Measurements from ENCODE around the gene ARL4C.

ARL4C gene

DNA sequence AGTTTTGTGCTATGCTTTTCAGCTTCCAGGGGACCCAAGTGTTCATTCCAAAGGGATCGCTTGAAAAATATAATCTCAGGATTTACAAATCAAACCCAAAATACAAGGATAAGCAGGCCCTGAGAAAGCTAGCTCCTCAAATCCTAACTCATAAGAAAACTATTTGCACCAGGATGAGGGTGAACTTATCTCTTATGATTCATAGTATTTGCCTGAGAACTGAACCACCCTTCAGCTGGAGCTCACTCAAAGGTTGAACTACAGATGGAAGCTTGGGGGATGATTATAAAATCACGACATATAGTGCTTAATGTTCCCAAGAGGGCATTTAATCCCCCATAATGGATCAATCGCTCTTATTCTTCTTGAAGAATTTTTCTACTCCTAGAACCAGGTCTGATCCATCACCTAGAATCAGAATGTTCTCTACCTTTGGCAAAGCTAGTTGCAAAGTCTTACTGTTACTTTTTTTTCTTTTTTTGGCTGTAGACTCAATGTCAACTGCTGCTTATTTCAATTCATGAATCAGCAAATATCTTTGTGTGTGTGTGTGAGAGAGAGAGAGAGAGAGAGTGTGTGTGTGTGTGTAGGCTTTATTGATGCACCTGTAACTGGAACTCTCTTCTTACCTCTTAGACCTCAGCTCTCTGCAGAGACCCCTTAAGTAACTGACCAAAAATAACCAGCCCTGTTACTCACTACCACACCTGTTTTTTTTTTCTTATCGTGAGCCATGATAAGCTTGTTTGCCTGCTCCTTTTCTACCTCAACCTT lies 44.8 kb downstream of the ARL4C start:
- Mint-ChIP-seq H3K36me3 (ENCODE audit: low read depth) (peaks cover 67% of the 10 kb centered on the region), H3K27me3 (ENCODE audit: low read depth) (no peaks in the 10 kb centered on the region), H3K9me3 (peaks cover 8% of the 10 kb centered on the region), H3K4me1 (ENCODE audit: low read depth) (peaks cover 80% of the 10 kb centered on the region), H3K4me3 (peak overlapping the region; percentile 90), H3K27ac (peak overlapping the region; percentile 94)

DNA sequence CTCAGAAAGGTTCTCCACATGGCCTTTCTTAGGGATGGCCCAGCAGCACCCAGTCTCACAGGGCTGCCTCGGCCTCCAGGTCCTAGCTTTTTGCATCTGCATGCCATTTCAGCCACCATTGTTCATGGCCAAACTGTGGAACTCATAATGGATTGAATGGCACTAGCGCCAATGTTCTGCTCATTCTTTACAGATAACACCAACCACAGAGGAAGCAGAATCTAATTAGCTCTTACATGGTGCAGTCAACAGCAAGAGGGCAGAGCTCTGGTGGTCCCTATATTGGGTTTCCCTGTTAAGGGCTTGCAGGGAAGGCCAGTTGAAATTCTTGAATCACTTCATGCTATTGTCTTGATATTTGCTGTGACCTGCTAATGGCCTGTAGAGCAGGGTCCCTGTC lies 45.6 kb downstream of the ARL4C start:
- H3K4me1 Mint-ChIP-seq (ENCODE audit: low read depth) = peaks cover 78% of the 10 kb centered on the region

DNA sequence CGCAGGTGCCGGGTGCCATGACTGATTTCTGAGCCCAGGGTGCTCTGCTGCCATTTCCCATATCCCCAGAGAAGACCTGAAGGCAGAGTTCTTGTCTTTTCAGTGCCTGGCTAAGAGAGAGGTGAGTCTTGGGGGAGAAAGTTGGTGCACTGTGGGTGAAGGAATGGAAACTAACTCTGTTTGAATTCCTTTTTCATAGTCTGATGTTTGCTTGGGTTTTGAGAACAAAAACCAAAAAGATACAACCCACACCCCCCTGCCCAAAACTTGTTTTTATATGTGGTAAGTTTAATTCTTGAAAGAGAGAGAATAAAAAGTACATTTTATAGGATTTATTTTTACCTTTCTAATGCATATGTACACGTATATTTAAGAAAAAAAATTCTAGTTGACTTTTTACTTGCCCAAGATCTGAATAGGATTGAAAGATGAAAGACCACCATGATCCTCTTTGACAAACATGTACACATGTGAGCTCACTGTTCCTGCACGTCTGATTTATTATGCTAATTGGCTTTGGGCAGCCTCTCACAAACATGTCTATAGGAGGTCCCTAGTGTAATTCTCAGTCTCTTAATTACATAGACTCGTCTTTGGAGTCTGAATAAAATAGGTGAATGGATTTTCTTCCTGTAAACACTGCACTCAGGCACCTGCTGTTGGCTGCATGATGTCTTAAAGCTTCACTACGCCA lies 46.3 kb downstream of the ARL4C start:
- Mint-ChIP-seq H3K4me1 (ENCODE audit: low read depth) (peaks cover 77% of the 10 kb centered on the region), H3K4me3 (peak overlapping the region; percentile 90), H3K27me3 (ENCODE audit: low read depth) (no peaks in the 10 kb centered on the region), H3K9me3 (peaks cover 10% of the 10 kb centered on the region), H3K27ac (peak overlapping the region; percentile 94), H3K36me3 (ENCODE audit: low read depth) (peaks cover 78% of the 10 kb centered on the region)

More for the DNA sequence above, 45.6 kb downstream of the ARL4C start:
- Mint-ChIP-seq H3K9me3 (peaks cover 8% of the 10 kb centered on the region), H3K27ac (peak overlapping the region; percentile 94), H3K4me3 (peak overlapping the region; percentile 90), H3K27me3 (ENCODE audit: low read depth) (no peaks in the 10 kb centered on the region), H3K36me3 (ENCODE audit: low read depth) (peaks cover 75% of the 10 kb centered on the region)

DNA sequence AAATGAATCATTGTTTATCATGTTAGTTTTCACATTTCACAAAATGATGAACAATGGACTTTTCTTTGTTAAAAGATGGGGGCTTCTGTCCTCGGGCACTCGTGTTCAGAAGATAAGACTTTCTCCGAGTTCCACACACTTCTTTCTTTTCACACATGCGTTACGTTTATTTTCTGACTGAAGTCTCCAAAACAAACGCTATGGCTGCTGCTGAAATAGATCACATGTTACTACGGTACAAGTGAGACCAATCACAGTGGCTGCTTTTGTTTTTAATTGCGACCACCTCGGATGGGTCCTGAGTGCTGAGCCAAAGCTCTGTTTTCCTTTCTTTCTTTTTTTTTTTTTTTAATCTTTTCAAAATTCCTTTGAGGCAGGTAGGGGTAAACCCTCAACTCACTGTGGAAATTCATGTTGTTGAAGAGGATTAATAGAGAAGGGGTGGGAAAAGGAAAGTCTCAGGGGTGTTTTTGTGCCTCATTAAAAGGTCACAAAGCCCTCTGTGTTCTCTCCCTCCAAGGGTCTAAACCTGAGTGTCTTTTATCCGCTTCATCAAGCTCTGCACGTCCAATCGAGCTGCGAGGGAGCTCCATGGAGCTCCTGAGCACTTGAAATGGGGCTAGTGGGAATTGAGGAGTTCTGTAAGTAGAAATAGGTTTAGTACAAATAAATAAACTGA lies 48.2 kb downstream of the ARL4C start:
- H3K36me3 Mint-ChIP-seq (ENCODE audit: low read depth) = peaks cover 82% of the 10 kb centered on the region
- H3K4me1 Mint-ChIP-seq (ENCODE audit: low read depth) = peaks cover 83% of the 10 kb centered on the region
- peak overlapping the region; percentile 59 for H3K4me3 Mint-ChIP-seq
- peak overlapping the region; percentile 98 for H3K27ac Mint-ChIP-seq
- no peaks in the 10 kb centered on the region for H3K27me3 Mint-ChIP-seq (ENCODE audit: low read depth)
- H3K9me3 Mint-ChIP-seq = peaks cover 10% of the 10 kb centered on the region

DNA sequence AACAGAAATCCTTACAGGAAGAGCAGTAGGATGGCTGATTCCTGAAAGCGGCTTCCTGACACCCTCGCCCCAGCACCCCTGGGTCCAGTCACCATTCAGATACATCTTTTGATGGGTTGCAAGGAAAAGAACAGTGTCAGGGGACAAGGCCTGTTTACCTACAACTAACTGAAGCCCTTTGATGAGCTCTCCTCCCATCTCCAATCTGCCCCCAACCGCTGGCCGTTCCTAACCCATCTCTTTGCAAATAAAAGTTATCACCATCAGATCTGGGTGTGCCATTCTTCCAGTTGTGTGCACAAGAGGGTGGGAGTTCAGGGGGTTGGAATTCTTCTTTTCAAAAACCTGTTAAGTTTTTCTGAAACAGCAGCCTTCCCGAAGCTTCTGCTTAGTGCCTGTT lies 48.9 kb downstream of the ARL4C start:
- Mint-ChIP-seq H3K36me3 (ENCODE audit: low read depth) (peaks cover 82% of the 10 kb centered on the region), H3K9me3 (peaks cover 10% of the 10 kb centered on the region), H3K4me3 (peak overlapping the region; percentile 59), H3K27me3 (ENCODE audit: low read depth) (no peaks in the 10 kb centered on the region), H3K4me1 (ENCODE audit: low read depth) (peaks cover 84% of the 10 kb centered on the region), H3K27ac (peak overlapping the region; percentile 98)

DNA sequence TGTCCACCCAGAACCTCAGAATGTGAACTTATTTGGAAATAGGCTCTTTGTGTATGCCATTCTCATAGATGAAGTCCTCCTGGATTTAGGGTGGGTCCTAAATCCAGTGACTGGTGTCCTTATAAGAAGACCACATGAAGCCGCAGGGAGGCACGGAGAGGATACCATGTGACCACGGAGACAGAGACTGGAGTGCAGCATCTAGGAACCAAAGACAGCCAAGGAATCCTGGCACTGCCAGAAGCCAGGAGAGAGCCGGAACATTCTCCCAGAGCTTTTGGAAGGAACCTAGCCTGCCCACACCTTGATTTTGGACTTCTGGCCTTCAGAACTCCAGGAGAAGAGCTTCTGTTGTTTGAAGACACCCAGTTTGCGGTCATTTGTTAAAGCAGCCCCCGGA lies 49.7 kb downstream of the ARL4C start:
- H3K27ac Mint-ChIP-seq = peak overlapping the region; percentile 98
- H3K4me3 Mint-ChIP-seq = peak overlapping the region; percentile 63
- peaks cover 83% of the 10 kb centered on the region for H3K36me3 Mint-ChIP-seq (ENCODE audit: low read depth)
- no peaks in the 10 kb centered on the region for H3K27me3 Mint-ChIP-seq (ENCODE audit: low read depth)
- peaks cover 10% of the 10 kb centered on the region for H3K9me3 Mint-ChIP-seq
- H3K4me1 Mint-ChIP-seq (ENCODE audit: low read depth) = peaks cover 85% of the 10 kb centered on the region

DNA sequence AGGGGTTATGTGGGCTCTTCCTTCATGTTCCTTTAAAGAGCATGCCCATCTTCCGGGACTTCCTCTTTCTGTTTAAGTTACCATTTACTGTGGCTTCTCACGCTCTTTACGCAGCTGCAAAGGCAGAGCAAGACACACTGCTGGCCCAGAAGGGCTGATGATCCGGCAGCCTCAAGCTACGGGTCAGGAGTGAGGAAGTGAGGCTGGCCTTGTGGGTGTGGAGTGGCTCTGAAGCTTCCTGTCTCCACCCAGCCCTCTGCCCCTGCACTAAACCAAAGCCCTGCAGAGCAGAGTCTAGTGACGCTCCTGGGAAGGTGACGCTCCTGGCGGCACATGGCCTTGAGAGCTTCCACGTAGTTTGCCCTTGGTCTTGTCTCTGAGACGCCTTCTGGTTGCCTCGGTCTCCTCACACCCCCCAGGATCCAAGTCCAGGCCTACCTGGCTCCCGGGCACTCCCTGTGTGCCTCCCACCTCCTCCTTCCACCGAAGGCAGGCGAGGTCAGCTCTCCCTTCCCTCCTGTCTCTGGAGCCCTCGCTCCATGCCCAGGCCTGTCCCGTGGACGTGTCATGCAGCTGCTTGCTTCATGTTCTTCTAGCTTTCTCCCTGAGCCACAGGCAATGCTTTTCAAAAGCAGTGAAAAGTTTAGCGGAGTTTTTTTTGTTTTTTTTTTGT lies 50.3 kb downstream of the ARL4C start:
- H3K36me3 Mint-ChIP-seq (ENCODE audit: low read depth) = peaks cover 80% of the 10 kb centered on the region
- H3K27me3 Mint-ChIP-seq (ENCODE audit: low read depth) = no peaks in the 10 kb centered on the region
- H3K9me3 Mint-ChIP-seq = peaks cover 10% of the 10 kb centered on the region
- H3K4me3 Mint-ChIP-seq = peak overlapping the region; percentile 63
- H3K27ac Mint-ChIP-seq = peak overlapping the region; percentile 98
- peaks cover 82% of the 10 kb centered on the region for H3K4me1 Mint-ChIP-seq (ENCODE audit: low read depth)

DNA sequence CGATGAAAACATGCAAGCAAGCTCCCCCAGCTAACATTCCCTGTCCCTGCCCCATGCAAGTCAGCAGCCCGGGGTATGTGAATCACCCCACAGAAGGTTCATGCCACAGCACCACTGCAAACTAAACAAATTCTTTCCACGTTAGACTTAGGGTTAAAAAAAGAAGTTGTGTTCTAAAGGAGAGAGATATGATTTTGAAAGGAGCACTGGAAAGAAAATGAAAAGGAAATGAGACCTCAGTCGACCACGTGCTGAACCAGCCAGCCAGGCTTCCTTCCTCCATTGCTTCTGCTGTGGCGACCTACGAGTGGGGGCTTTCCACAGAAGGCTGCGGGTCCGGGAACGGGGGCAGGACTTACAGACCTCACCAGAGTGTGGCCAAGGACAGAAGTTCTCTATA lies 52.0 kb downstream of the ARL4C start:
- Mint-ChIP-seq H3K4me1 (ENCODE audit: low read depth) (peaks cover 75% of the 10 kb centered on the region), H3K4me3 (peak overlapping the region; percentile 70), H3K27me3 (ENCODE audit: low read depth) (no peaks in the 10 kb centered on the region), H3K36me3 (ENCODE audit: low read depth) (peaks cover 71% of the 10 kb centered on the region), H3K9me3 (peaks cover 5% of the 10 kb centered on the region), H3K27ac (peak overlapping the region; percentile 95)

DNA sequence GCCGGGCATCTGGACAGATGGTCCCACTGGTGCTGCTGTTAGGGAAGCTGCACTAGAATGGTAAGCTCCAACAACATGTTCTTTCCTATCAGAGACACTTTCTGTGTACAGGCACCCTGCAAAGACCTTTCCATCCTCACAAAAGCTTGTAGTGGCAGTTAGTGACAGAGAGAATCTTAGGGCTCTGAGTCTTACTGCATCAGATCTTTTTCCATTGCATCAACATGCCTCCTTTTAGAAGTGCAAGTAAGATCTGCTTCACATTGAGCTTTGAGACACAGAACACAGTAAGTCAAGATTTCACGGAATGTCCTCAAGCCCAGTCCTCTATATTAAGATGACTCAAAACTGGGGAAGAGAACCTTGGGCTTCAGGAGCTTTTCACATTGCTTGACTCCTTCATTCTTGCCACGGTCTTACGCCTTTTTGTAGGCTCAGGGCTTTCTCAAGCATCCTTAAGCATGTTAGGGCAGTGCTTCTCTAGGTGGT lies 52.6 kb downstream of the ARL4C start:
- Mint-ChIP-seq H3K27me3 (ENCODE audit: low read depth) (no peaks in the 10 kb centered on the region), H3K9me3 (peaks cover 4% of the 10 kb centered on the region), H3K27ac (peak overlapping the region; percentile 95), H3K36me3 (ENCODE audit: low read depth) (peaks cover 68% of the 10 kb centered on the region), H3K4me1 (ENCODE audit: low read depth) (peaks cover 78% of the 10 kb centered on the region), H3K4me3 (no peak overlapping the region)
